GM13976 (cell line): Measurements from ENCODE around the gene BANF2.

ENCODE experiments used
- DNase-seq: peaks from one replicate; pipeline ENCODE4 v3.0.0; 2012; ENCODE audit warnings: low spot score
- in situ Hi-C: fragments of 300-500 bp; cut with MboI; formaldehyde crosslinking; loops from one replicate; pipeline ENCODE4 v1.12.0; 2022; ENCODE audit warnings: low sequenced_read_pairs, mixed read lengths, inconsistent platforms; ENCODE audit not compliant: unreplicated experiment
- TF ChIP-seq, protein P1 (sequence below): IDR thresholded peaks from 2 replicates; pipeline ENCODE4 v1.5.1; 2012; ENCODE audit warnings: borderline replicate concordance, mild to moderate bottlenecking; ENCODE audit not compliant: insufficient read depth; ENCODE audit errors: extremely low read depth, missing control alignments, control extremely low read depth

BANF2 gene

GRCh38 chr20:17758010-17758409, 58.2 kb downstream of the BANF2 start:
- in situ Hi-C loops, result no loop called here
- no peak for DNase-seq
- TF ChIP-seq, protein P1, sequence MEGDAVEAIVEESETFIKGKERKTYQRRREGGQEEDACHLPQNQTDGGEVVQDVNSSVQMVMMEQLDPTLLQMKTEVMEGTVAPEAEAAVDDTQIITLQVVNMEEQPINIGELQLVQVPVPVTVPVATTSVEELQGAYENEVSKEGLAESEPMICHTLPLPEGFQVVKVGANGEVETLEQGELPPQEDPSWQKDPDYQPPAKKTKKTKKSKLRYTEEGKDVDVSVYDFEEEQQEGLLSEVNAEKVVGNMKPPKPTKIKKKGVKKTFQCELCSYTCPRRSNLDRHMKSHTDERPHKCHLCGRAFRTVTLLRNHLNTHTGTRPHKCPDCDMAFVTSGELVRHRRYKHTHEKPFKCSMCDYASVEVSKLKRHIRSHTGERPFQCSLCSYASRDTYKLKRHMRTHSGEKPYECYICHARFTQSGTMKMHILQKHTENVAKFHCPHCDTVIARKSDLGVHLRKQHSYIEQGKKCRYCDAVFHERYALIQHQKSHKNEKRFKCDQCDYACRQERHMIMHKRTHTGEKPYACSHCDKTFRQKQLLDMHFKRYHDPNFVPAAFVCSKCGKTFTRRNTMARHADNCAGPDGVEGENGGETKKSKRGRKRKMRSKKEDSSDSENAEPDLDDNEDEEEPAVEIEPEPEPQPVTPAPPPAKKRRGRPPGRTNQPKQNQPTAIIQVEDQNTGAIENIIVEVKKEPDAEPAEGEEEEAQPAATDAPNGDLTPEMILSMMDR, result no peak

DNA sequence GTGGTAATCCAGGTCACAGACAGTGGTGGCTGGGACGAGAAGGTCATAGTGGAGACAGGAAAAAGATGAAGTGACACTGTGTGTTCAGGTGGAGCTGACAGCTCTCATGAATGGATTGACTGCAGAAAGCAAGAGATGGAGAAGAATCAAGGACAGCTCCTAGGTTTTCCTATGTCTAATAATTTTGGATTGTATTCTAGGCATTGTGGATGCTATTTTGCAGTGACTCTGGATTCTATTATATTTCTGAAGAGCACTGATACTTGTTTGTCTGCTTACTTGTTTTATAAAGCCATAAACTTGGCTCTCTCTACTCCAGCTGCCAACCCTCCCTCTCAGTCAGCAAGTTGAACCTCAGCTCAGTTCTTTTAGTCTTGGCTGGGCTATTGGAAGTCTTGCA, 58.7 kb downstream of the BANF2 start:
- no peak for DNase-seq
- in situ Hi-C loops, result no loop called here
- TF ChIP-seq, protein P1, result no peak

DNA sequence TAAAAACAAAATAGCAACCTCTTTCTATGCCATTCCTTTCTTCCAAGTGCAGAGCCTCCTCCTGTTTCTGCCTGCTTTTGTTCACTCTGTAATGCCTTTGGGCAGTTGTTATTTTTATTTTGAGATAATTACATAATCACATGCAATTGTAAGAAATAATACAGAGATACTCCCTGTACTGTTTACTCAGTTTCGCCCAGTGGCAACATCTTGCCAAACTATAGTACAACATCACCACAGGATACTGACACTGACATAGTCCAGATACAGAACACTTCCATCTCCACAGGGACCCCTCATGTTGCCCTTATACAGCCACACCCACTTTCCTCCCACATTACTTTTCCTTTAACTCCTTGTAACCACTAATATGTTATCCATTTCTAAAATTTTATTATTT, 59.7 kb downstream of the BANF2 start:
- TF ChIP-seq, protein P1, result no peak
- no peak for DNase-seq
- in situ Hi-C loops, result no loop called here

- DNase-seq, result no peak
- in situ Hi-C loops, result no loop called here
- TF ChIP-seq, protein P1, result no peak
Observed at GRCh38 chr20:17761604-17762003, 61.8 kb downstream of the BANF2 start.

DNA sequence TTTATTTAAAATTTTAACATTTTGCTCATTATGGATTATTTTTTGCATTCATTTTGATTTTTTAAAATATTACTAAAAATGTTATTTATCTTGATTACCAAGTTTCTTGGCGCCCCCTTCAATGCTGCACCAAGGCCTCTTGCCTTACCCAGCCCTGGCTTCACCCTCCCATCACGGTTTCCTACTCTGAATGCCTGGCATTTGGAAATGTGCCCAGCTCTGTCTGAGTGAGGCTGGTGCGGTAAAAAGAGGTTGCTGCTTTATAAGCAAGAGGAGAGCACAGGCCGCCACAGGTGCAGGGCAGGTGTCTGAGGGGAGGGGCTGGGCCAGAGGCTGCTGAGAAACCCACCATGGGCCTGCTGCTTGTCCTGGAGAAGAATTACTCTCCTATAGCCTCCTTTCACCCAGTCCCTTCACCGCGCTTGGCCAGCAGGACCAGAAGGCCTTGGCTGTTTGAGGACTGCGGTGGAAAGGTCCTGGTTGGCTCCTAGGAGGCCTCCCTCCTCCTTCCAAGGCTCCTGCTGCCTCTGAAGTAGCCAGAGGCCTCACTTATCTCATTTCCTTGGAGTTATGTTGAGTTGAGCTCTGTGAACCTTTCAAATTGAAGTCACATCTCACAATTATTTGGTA, 62.6 kb downstream of the BANF2 start:
- DNase-seq, result no peak
- in situ Hi-C loops, result no loop called here

GRCh38 chr20:17762873-17763557, 63.2 kb downstream of the BANF2 start:
- in situ Hi-C loops, result no loop called here

More for the DNA sequence above, 62.6 kb downstream of the BANF2 start:
- TF ChIP-seq, protein P1, result no peak

More at GRCh38 chr20:17762873-17763557, 63.2 kb downstream of the BANF2 start:
- TF ChIP-seq, protein P1, result no peak
- DNase-seq, result no peak
